Panc1 (cell line): Measurements from ENCODE around the gene NBR1. TPM values are rescaled to one million over a fixed set of nuclear protein-coding genes. Genes with fewer than 3 reads are reported as not detected.
"Not testable (repeated sequence)": the region's sequence is repeated elsewhere in the genome, so short reads cannot be mapped to it uniquely, and the experiment has no call there.

Experiments
- ATAC-seq: fragments of 200-7000 bp; cut with Tn5 transposase; 2 replicates; pipeline ENCODE4 v1.9.1; 2020; ENCODE audit warnings: mild to moderate bottlenecking, moderate library complexity
- BruUV-seq: library from RNA; stranded (reverse); fragments of 400-500 nt; replicated peaks from 2 replicates; lab custom pipeline; 2021; lab: Mats Ljungman, UMichigan
- CTCF ChIA-PET: fragments of 300-600 bp; sonication (Branson Sonifier 250); formaldehyde crosslinking; loops from one replicate; lab custom pipeline; 2022; ENCODE audit warnings: antibody characterized with exemption; lab: Charles Lee
- POLR2A ChIA-PET: fragments of 300-600 bp; sonication (Branson Sonifier 250); formaldehyde crosslinking; loops from one replicate; lab custom pipeline; 2022; ENCODE audit warnings: antibody characterized with exemption; lab: Charles Lee
- DNase-seq: peaks from one replicate; pipeline ENCODE4 v3.0.0-alpha.2; 2010; ENCODE audit warnings: low read depth, low spot score
- H3K27ac ChIP-seq: 2 replicates; pipeline ENCODE4 v1.5.1; 2011; ENCODE audit warnings: mild to moderate bottlenecking, low read length, inconsistent platforms
- H3K27me3 ChIP-seq: fragments of 200-500 bp; sonication (Bioruptor generic); 2 replicates; pipeline ENCODE4 v1.6.0; 2014; ENCODE audit warnings: low read length, inconsistent platforms; ENCODE audit not compliant: control insufficient read depth, insufficient read depth
- H3K36me3 ChIP-seq: fragments of 200-500 bp; sonication (Bioruptor generic); 2 replicates; pipeline ENCODE4 v1.5.1; 2014; ENCODE audit warnings: inconsistent platforms, mild to moderate bottlenecking, low read length, moderate library complexity; ENCODE audit not compliant: control insufficient read depth, insufficient read depth
- H3K4me1 ChIP-seq: 2 replicates; pipeline ENCODE4 v1.5.1; 2011; ENCODE audit warnings: inconsistent platforms, mild to moderate bottlenecking, low read length, moderate library complexity; ENCODE audit not compliant: control insufficient read depth, insufficient read depth
- H3K4me3 ChIP-seq, 2 experiments: 2 replicates each; pipeline ENCODE4 v1.5.1; 2011 to 2012; ENCODE audit warnings: low read depth in 2 of 2, low read length in 2 of 2, mild to moderate bottlenecking in 2 of 2, inconsistent platforms in 1 of 2, moderate library complexity in 1 of 2
- H3K9me3 ChIP-seq: fragments of 200-500 bp; sonication (Bioruptor generic); 2 replicates; pipeline ENCODE4 v1.5.1; 2014; ENCODE audit warnings: low read depth, mild to moderate bottlenecking, inconsistent platforms, low read length, moderate library complexity; ENCODE audit not compliant: control insufficient read depth, insufficient read depth
- CTCF ChIP-seq: fragments of 450-650 bp; IDR thresholded peaks from 2 replicates; pipeline ENCODE4 v1.5.1; 2017; ENCODE audit warnings: mild to moderate bottlenecking
- POLR2AphosphoS5 ChIP-seq: IDR thresholded peaks from 2 replicates; pipeline ENCODE4 v1.6.1; 2012; ENCODE audit warnings: mild to moderate bottlenecking, low read depth, low read length, moderate library complexity
- REST ChIP-seq, 2 experiments: IDR thresholded peaks; 2 replicates each; pipeline ENCODE4 v1.6.1; 2011 to 2012; ENCODE audit warnings: low read depth in 2 of 2, control low read depth in 1 of 2, low read length in 1 of 2, mild to moderate bottlenecking in 1 of 2, moderate library complexity in 1 of 2; ENCODE audit not compliant: insufficient read depth in 1 of 2
- SIN3A ChIP-seq: IDR thresholded peaks from 2 replicates; pipeline ENCODE4 v1.6.1; 2012; ENCODE audit warnings: low read depth, mild to moderate bottlenecking, low read length, moderate library complexity, borderline replicate concordance; ENCODE audit not compliant: insufficient read depth
- TCF7L2 ChIP-seq: IDR thresholded peaks from 2 replicates; pipeline ENCODE4 v1.6.1; 2011; ENCODE audit warnings: mild to moderate bottlenecking, low read depth, low read length, inconsistent platforms
- in situ Hi-C: cut with HindIII; loops from 2 replicates; pipeline ENCODE4 v1.10.0; 2016; ENCODE audit warnings: low sequenced_read_pairs, low pct_unique_long_range_greater_than_20kb
- intact Hi-C: fragments of 100-400 bp; cut with micrococcal nuclease; formaldehyde crosslinking; loops from one replicate; pipeline ENCODE4 v1.10.0; 2022; ENCODE audit not compliant: unreplicated experiment
- total RNA-seq: library from RNA; stranded (reverse); gene quantifications from one replicate; pipeline ENCODE4 v1.2.1, GENCODE V29; 2021; ENCODE audit not compliant: unreplicated experiment

Gene NBR1
- total RNA-seq, 1 experiment from 2014 or later: 36.6 TPM

GRCh38 chr17:43138531-43138930 lies 32.5 kb upstream of the NBR1 start:
- CTCF ChIA-PET, ATAC-seq, H3K36me3 ChIP-seq, H3K27me3 ChIP-seq, H3K9me3 ChIP-seq, H3K27ac ChIP-seq, H3K4me1 ChIP-seq, BruUV-seq, in situ Hi-C loops, DNase-seq, H3K4me3 ChIP-seq, intact Hi-C loops: not testable (repeated sequence)
- POLR2A ChIA-PET: interaction anchor here (0.7 kb wide), 1 partner anchor 94 kb away, joined by 3 read pairs; no protein-coding TSS in a partner anchor

- Histone ChIP-seq H3K4me3 (no peak overlapping the region), H3K27me3 (no peaks in the 10 kb centered on the region), H3K27ac (no peak overlapping the region), H3K9me3 (no peaks in the 10 kb centered on the region), H3K4me1 (no peaks in the 10 kb centered on the region), H3K36me3 (no peaks in the 10 kb centered on the region)
- no peak for DNase-seq
- no TSS peak for BruUV-seq
- TF ChIP-seq CTCF: no peak
- TF ChIP-seq POLR2AphosphoS5: no peak
- no peak for TF ChIP-seq REST (IDR thresholded peaks at IDR 0.05; ENCODE audit: insufficient read depth in 1 of 2, low read depth in 2 of 2, low read length in 1 of 2)
- TF ChIP-seq SIN3A: no peak
- no peak for TF ChIP-seq TCF7L2
- intact Hi-C loops (no loop called here), in situ Hi-C loops (no loop called here)
- no peak for ATAC-seq
- ChIA-PET CTCF (no interaction called here), POLR2A (no interaction called here)
These were observed 30.4 kb upstream of the NBR1 start for GRCh38 chr17:43140396-43141332.

- Histone ChIP-seq H3K4me3 (no peak overlapping the region), H3K36me3 (no peaks in the 10 kb centered on the region), H3K27ac (no peak overlapping the region), H3K9me3 (no peaks in the 10 kb centered on the region), H3K27me3 (no peaks in the 10 kb centered on the region), H3K4me1 (no peaks in the 10 kb centered on the region)
- intact Hi-C loops (no loop called here), in situ Hi-C loops (no loop called here)
- DNase-seq (no peak), ATAC-seq (no peak)
- no TSS peak for BruUV-seq
- ChIA-PET CTCF (no interaction called here), POLR2A (no interaction called here)
- no peak for TF ChIP-seq SIN3A
- TF ChIP-seq TCF7L2: no peak
- no peak for TF ChIP-seq REST (IDR thresholded peaks at IDR 0.05; ENCODE audit: insufficient read depth in 1 of 2, low read depth in 2 of 2, low read length in 1 of 2)
- no peak for TF ChIP-seq POLR2AphosphoS5
- no peak for TF ChIP-seq CTCF
These were observed 28.9 kb upstream of the NBR1 start for GRCh38 chr17:43142153-43142552.
